GM21390 (cell line): ENCODE measurements around the gene LIPC.

Source experiments
- ATAC-seq: cut with Tn5 transposase; IDR thresholded peaks from one replicate; pipeline ENCODE4 v1.9.1; 2021; ENCODE audit not compliant: unreplicated experiment

Gene LIPC

GRCh38 chr15:58472221-58472620 lies 40.4 kb downstream of the LIPC start:
- no peak for ATAC-seq

GRCh38 chr15:58472821-58473581 lies 41.2 kb downstream of the LIPC start:
- no peak for ATAC-seq

- ATAC-seq: no peak
Measured at GRCh38 chr15:58473724-58474123, 41.9 kb downstream of the LIPC start.

- no peak for ATAC-seq
Measured at GRCh38 chr15:58474741-58475323, 43.0 kb downstream of the LIPC start.

DNA sequence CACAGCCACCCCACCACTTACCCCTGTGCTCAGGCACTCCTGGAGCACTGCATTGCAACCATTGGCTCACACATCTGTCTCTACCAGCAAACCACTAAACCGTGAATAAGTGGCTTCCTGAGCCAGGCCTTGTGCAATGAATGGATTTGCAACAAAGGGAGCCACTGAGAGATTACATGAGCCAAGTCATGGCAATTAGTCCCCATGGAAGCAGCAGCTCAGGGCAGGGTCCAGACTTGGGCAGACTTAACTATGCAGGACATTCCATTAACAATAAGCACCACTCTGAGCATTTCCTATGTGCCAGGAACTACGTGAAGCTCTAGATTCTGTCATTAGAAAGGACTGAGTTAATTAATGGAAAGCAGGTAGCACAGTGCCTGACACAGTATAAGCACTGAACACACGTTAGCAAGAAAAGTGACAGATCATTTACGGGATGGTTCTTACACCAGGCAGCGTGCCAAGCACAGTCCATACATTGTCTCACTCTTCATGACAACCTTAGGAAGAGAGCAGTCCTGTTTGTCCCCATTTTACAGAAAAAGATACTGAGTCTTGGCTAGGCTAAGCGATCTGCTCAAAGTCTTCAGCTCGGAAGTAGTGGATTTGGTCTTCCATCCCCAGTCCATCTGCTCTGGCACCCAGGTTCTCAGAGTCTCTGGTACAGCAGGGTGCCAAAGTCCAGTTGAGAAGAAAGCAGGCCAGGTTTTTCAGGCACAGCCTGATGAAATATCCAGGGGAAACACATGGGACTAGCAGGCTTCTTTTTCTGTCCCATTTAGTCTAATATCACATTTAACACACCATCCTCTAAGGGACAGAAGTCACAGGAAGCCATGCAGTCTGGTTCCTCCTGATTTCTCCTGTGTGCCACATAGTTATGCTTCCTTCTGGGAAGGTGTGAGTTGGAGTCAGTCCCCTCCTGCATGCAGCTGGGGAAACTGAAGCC lies 44.1 kb downstream of the LIPC start:
- no peak for ATAC-seq

DNA sequence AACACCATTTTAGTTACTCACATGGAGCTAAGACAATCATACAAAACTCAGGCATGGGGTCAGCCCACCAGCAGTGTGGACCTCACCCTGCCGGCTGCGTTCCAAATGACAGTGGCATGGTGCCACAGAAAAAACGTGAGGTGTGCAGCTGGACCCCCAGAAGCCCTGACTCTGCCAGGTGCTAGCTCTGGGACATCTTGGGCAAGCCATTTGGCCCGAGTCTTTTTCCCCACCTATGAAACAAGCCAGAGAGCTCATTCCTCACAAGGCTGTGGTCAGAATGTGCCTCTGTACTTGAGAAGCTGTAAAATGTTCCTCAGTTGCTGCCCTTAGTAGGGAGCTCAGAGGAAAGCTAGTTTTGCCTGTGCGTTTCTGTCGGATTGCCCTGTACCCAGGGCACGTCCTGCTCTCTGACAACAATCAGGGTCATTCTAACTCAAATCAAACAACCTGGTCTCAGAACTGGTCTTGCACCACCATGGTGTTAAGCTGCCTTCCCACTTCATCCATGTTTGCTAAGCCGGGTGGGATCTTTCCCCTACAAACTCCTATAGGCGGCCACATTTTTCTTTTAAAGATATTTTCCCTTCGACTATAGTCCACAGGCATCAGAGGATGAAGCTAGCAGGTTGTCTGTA lies 44.9 kb downstream of the LIPC start:
- ATAC-seq: no peak

DNA sequence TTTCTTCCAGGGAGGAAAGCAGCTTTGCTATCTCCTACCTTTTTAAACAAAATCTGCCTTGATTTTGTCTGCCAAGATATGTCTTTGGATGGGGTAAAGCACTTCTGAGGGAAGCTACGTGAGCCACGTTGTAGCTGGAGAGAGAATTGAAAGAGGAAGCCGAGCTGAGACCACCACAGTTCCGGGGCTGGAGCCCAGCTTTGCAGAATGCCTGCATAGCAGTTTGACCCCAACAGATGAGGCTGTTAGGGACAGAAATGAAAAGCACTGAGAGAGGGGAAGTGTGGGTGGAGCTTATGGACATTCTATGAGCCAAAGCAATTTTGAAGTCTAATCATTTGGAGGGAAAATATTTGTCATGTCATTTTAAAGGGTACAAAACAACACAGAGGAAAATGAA lies 45.4 kb downstream of the LIPC start:
- ATAC-seq: no peak

DNA sequence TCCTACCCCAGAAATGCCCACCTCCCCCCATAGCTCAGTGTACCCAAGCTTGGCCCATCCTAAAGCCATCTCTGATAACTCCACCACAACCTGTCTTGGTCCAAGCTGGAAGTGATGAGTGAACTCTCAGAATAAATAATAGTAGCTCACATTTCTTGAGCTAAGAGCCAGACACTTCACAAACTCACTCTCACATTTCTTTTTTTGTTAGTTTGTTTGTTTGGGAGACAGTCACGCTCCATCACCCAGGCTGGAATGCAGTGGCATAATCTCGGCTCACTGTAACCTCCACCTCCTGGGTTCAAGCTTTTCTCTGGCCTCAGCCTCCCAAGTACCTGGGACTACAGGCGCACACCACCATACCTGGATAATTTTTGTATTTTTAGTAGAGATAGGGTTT lies 46.2 kb downstream of the LIPC start:
- no peak for ATAC-seq

DNA sequence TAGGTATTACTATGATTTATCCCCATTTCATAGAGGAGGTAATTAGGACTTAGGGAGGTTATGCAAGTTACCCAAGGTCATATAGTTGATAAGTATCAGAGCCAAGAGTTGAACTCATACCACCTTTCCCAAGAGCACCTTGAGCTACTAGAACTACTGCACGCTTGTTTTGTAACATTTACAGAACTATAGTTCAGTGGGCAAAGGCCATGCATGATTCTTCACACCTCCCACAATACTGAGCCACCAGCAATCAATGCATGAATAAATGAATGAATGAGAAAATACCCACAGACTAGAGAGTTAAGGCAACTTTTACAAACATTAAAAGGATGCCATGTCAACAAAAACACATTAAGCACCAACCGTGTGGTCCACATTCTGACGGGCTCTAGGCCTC lies 46.8 kb downstream of the LIPC start:
- no peak for ATAC-seq

- no peak for ATAC-seq
Measured at GRCh38 chr15:58479941-58480340, 48.1 kb downstream of the LIPC start.

DNA sequence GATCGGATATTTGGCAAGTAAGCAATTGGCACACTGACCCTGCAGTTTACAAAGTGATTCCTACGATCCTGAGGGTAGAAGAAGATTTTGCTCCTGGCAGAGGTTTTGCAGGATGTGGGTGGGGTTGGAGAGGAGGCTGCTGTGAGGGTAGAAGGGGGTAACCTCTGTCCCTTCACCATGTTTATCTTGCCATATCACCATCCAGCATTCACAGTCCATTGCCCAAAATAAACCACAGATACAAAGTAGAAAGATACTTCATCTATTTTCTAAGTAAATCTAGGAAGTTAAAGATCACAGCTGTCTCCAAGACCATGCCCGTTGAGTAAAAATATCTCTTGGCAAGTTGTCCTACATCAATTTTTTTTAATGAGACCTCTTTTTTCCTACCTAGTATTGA lies 51.6 kb downstream of the LIPC start:
- no peak for ATAC-seq

- no peak for ATAC-seq
Measured at GRCh38 chr15:58484791-58485600, 53.2 kb downstream of the LIPC start.

GRCh38 chr15:58486062-58486461 lies 54.3 kb downstream of the LIPC start:
- ATAC-seq: no peak

DNA sequence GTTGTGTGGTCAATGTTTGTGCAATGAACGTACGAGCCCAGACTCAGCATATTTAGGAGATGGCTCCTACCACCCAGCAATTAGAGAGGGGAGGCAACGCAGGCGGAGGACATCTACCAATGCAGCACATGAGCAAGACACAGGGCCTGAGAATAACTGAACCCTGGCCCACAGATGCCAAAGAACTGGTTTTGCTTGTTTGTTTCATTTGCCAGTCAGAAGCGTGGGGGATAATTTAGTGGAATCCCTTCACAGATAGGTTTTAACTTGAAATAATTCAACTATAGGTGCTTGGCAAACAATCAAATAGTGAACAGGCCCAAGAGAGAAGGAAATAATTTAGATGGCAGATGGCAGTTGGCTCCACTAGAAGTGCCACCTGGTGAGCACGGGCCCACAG lies 54.8 kb downstream of the LIPC start:
- ATAC-seq: no peak

DNA sequence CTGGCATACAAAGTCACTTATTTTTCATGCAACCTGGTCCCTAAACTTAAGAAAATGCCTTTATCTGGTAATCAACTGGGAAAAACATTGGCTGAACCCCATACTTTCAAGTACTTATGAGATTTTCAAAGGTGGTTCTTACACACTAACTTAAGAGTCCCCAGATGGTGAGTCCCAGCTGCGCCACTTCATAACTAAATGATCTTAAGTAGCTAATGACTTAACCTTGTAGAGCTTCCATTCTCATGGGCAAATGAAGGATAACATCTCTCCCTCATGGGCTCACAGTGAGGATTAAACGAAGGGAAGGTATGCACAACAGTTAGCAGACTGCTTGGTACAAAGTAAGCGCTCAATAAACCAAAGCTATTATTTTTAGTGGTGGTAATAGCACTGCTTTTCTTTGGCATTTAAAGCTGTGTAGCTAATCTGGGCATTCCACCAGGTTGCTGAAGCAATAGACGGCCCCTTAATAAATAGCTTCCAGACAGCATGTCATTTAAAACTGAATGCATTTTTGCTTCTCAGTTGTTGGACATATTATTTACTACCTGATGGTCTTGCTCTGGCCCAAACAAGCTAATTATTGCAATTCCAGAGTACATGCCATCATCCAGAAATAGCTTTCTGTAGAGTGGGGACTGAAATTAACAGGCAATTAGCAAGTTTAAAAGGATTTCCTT lies 55.4 kb downstream of the LIPC start:
- ATAC-seq: no peak

DNA sequence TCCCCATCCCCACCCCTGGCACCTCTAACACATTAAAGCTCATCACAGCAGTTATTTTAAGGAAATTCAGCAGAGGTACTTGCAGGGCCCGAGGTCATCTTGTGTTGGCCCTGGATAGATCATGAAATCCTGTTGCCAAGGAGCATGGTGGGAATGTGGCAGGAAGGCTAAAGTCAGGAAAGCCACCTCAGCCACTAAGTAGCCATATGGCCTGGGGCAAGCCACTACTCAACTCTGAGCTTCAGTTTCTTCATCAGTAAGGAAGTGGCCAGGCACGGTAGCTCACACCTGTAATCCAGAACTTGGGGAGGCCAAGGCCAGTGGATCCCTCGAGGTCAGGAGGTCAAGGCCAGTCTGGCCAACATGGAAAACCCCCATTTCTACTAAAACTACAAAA lies 55.9 kb downstream of the LIPC start:
- no peak for ATAC-seq

- no peak for ATAC-seq
Measured at GRCh38 chr15:58489289-58490085, 57.7 kb downstream of the LIPC start.

- no peak for ATAC-seq
Measured at GRCh38 chr15:58490086-58490887, 58.5 kb downstream of the LIPC start.
